Measurements from ENCODE around the gene FADS3. TPM values are rescaled to one million over a fixed set of nuclear protein-coding genes. Genes with fewer than 3 reads are reported as not detected.

Gene FADS3
- polyA plus RNA-seq, 3 donors: 16.7 to 22.2 (median 20.0) TPM

- DNase-seq: no peak
These were observed 27.7 kb downstream of the FADS3 start for GRCh38 chr11:61863548-61864081.

GRCh38 chr11:61862714-61863547 is 28.4 kb downstream of the FADS3 start:
- DNase-seq: no peak

GRCh38 chr11:61861634-61862033 is 29.7 kb downstream of the FADS3 start:
- no peak for DNase-seq

- DNase-seq: no peak
These were observed 31.1 kb downstream of the FADS3 start for GRCh38 chr11:61860054-61860903.

- no peak for DNase-seq
These were observed 35.2 kb downstream of the FADS3 start for GRCh38 chr11:61855939-61856680.

GRCh38 chr11:61854966-61855714 is 36.2 kb downstream of the FADS3 start:
- DNase-seq: no peak

GRCh38 chr11:61854206-61854895 is 37.0 kb downstream of the FADS3 start:
- no peak for DNase-seq

- no peak for DNase-seq
These were observed 37.6 kb downstream of the FADS3 start for GRCh38 chr11:61853698-61854169.

- no peak for DNase-seq
These were observed 39.4 kb downstream of the FADS3 start for GRCh38 chr11:61851900-61852295.

- DNase-seq: no peak
These were observed 40.0 kb downstream of the FADS3 start for GRCh38 chr11:61851113-61851899.

- DNase-seq: no peak
These were observed 40.7 kb downstream of the FADS3 start for GRCh38 chr11:61850687-61851086.

GRCh38 chr11:61848631-61849030 is 42.7 kb downstream of the FADS3 start:
- no peak for DNase-seq

GRCh38 chr11:61847914-61848581 is 43.3 kb downstream of the FADS3 start:
- no peak for DNase-seq

- no peak for DNase-seq
These were observed 44.9 kb downstream of the FADS3 start for GRCh38 chr11:61846362-61847020.

- no peak for DNase-seq
These were observed 46.3 kb downstream of the FADS3 start for GRCh38 chr11:61844909-61845565.

GRCh38 chr11:61842528-61842820 is 48.9 kb downstream of the FADS3 start:
- DNase-seq: no peak

- DNase-seq: no peak
These were observed 49.5 kb downstream of the FADS3 start for GRCh38 chr11:61841636-61842527.
